K562 (cell line): Measurements from ENCODE around the gene SVOP. TPM values are rescaled to one million over a fixed set of nuclear protein-coding genes. Genes with fewer than 3 reads are reported as not detected.

Experiments used
- ARID2 ChIP-seq: fragments of 450-650 bp; IDR thresholded peaks from 2 replicates; pipeline ENCODE4 v1.6.1; 2017; ENCODE audit warnings: antibody characterized with exemption, mild to moderate bottlenecking
- CEBPB ChIP-seq: fragments of 450-650 bp; IDR thresholded peaks from 2 replicates; pipeline ENCODE4 v1.6.1; 2016; ENCODE audit warnings: missing genetic modification characterization, missing compliant biosample characterization
- FOXP4 ChIP-seq: sonication (generic); formaldehyde crosslinking; IDR thresholded peaks from 2 replicates; pipeline ENCODE4 v1.8.0; 2022; ENCODE audit warnings: mild to moderate bottlenecking, missing genetic modification reagents, borderline replicate concordance
- HLTF ChIP-seq: fragments of 450-650 bp; IDR thresholded peaks from 2 replicates; pipeline ENCODE4 v1.6.1; 2016
- IRF1 ChIP-seq: sonication (generic); formaldehyde crosslinking; IDR thresholded peaks from 2 replicates; pipeline ENCODE4 v1.8.0; 2022; ENCODE audit warnings: missing genetic modification reagents, mild to moderate bottlenecking, borderline replicate concordance
- NCOA6 ChIP-seq: fragments of 450-650 bp; IDR thresholded peaks from 2 replicates; pipeline ENCODE4 v1.6.1; 2017; ENCODE audit warnings: mild to moderate bottlenecking
- PCBP1 ChIP-seq: fragments of 200-400 bp; formaldehyde crosslinking; IDR thresholded peaks from 2 replicates; pipeline ENCODE4 v1.6.1; 2018; ENCODE audit warnings: mild to moderate bottlenecking, low read depth, low read length; ENCODE audit not compliant: poor library complexity, severe bottlenecking
- PCBP2 ChIP-seq: fragments of 200-400 bp; formaldehyde crosslinking; IDR thresholded peaks from 2 replicates; pipeline ENCODE4 v1.6.1; 2018; ENCODE audit warnings: low read length, low read depth, mild to moderate bottlenecking, moderate library complexity; ENCODE audit not compliant: poor library complexity, severe bottlenecking
- RNF219 ChIP-seq: fragments of 250-450 bp; sonication (Bioruptor Pico); IDR thresholded peaks from 2 replicates; pipeline ENCODE4 v1.5.0; 2022; ENCODE audit warnings: mild to moderate bottlenecking
- TCF3 ChIP-seq: sonication (generic); formaldehyde crosslinking; IDR thresholded peaks from 2 replicates; pipeline ENCODE4 v1.4.0; 2020; ENCODE audit warnings: mild to moderate bottlenecking, missing genetic modification reagents
- XRCC3 ChIP-seq: fragments of 450-650 bp; IDR thresholded peaks from 2 replicates; pipeline ENCODE4 v1.6.1; 2017; ENCODE audit warnings: mild to moderate bottlenecking, moderate library complexity
- ZBTB12 ChIP-seq: fragments of 250-450 bp; sonication (Bioruptor Pico); IDR thresholded peaks from 2 replicates; pipeline ENCODE4 v1.4.0; 2020
- ZBTB2 ChIP-seq: fragments of 450-650 bp; IDR thresholded peaks from 2 replicates; pipeline ENCODE4 v1.6.1; 2016; ENCODE audit warnings: antibody characterized with exemption
- ZBTB26 ChIP-seq: fragments of 450-650 bp; formaldehyde crosslinking; IDR thresholded peaks from 2 replicates; pipeline ENCODE4 v1.4.0; 2022; ENCODE audit warnings: missing genetic modification characterization
- ZNF740 ChIP-seq, 3 experiments: fragments of 200-800 bp in 1 of 3; sonication (Bioruptor generic) in 1 of 3; sonication (generic) in 1 of 3; formaldehyde crosslinking in 1 of 3; IDR thresholded peaks; 2 replicates each; pipeline versions ENCODE4 v1.6.1 to v1.8.0; 2016 to 2022; ENCODE audit warnings: mild to moderate bottlenecking in 2 of 3, missing compliant biosample characterization in 2 of 3, missing genetic modification characterization in 2 of 3, missing genetic modification reagents in 1 of 3
- polyA plus RNA-seq, 8 experiments: library from polyadenylated mRNA; depleted of rRNA in 4 of 8; stranded (reverse) in 5 of 8; unstranded in 3 of 8; fragments of >200 nt; fragmentation: Nextera tagmentation in 2 of 8; fragmentation: Illumina TruSeq in 1 of 8; extraction: Ambion mirVana in 2 of 8; extraction: Trizol in 1 of 8; gene quantifications; 2 replicates each; pipeline versions ENCODE4 v1.2.1 to v1.2.3, GENCODE V29; 2011 to 2014; ENCODE audit warnings: inconsistent platforms in 1 of 8, missing spikeins in 1 of 8
- total RNA-seq, 7 experiments: library from RNA; depleted of rRNA in 6 of 7; stranded (reverse); fragments of >200 nt in 6 of 7; fragmentation: Illumina TruSeq in 2 of 7; extraction: Trizol in 2 of 7; gene quantifications; 2 replicates each; pipeline versions ENCODE4 v1.2.1 to v1.2.3, GENCODE V29; 2011 to 2021; ENCODE audit warnings: low replicate concordance in 1 of 7

SVOP gene
- total and polyA plus RNA-seq, 9 of the 15 experiments (the other 6 are each of a cell fraction or from before 2014, with no cell fraction given) = 0.01 to 0.09 (median 0.06) TPM; not detected in 1

- no peak for TF ChIP-seq NCOA6
- 0 out of 2 replicates have a peak, but pooled peaks have one; percentile 40 for TF ChIP-seq ZNF740 (CRISPR knock-in tag; IDR thresholded peaks at IDR 0.05)
- no peak for TF ChIP-seq ZNF740 (tag; IDR thresholded peaks at IDR 0.05)
- TF ChIP-seq PCBP2 = no peak
- no peak for TF ChIP-seq CEBPB (tag)
- no peak for TF ChIP-seq IRF1
- no peak for TF ChIP-seq ARID2
- TF ChIP-seq ZBTB12 (CRISPR knock-in tag) = no peak
- TF ChIP-seq RNF219 = no peak
- TF ChIP-seq ZBTB2 = peak; percentile 74
- TF ChIP-seq FOXP4 (CRISPR knock-in tag) = peak; percentile 24; the same call in 1 of the 2 replicates
- TF ChIP-seq TCF3 = no peak
- TF ChIP-seq PCBP1 = peak; percentile 69
- TF ChIP-seq ZBTB26 = no peak
- TF ChIP-seq HLTF = 0 out of 2 replicates have a peak, but pooled peaks have one; percentile 50
- no peak for TF ChIP-seq XRCC3
These were observed 31.8 kb upstream of the SVOP start, which contains the start of gene USP30 (continued) for GRCh38 chr12:109052414-109053323.
